Measurements from ENCODE around the gene NMU.
"Not testable (repeated sequence)": the region's sequence is repeated elsewhere in the genome, so short reads cannot be mapped to it uniquely, and the experiment has no call there.

Gene NMU, protein sequence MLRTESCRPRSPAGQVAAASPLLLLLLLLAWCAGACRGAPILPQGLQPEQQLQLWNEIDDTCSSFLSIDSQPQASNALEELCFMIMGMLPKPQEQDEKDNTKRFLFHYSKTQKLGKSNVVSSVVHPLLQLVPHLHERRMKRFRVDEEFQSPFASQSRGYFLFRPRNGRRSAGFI

DNA sequence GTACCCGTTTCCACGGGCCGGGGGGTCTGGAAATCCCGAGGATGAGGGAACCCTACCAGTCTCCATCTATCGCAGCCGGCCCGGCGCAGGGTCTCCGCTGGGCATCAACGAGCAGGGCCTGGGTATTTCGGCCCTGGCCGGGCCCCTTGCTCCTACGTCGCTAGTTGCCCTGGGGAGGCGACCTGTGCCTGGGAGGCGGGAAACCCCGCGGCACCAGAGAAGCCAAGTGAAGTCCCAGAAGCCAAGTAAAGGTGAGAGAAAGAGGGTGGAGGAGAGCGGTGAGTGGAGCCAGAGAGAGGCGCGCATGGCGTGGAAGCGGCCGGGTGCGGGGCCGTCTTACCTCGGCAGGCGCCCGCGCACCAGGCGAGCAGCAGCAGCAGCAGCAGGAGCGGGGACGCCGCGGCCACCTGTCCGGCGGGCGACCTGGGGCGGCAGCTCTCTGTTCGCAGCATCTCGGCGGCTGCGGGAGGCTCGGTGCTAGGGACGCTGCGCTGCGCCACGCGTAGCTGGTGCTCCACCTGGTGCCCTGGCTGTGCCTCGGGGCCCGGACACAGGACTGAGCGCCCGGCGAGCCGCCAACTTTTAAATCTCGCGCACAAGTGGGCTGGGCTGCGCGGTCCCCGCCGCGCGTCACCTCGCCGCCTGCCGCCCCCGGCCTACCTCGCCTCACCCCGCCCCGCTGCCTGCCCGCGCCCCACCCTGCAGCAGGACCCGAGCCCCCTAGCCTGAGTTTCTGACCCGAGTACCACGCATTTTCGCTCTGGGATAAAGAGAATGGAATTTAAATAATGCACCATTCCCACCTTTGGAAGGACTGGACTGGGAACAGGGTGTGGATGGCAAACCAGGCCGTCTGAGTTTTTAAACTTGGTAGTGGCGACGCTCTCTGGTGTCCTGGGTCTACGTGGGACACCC lies at the start of gene NMU:
TSS of gene NMU (minus strand) at position 558 of the 915 bp plus-strand sequence. CDS start at position 452, 106 bp downstream.
- DNase-seq (ENCODE audit: low spot score) = peak; percentile 29

DNA sequence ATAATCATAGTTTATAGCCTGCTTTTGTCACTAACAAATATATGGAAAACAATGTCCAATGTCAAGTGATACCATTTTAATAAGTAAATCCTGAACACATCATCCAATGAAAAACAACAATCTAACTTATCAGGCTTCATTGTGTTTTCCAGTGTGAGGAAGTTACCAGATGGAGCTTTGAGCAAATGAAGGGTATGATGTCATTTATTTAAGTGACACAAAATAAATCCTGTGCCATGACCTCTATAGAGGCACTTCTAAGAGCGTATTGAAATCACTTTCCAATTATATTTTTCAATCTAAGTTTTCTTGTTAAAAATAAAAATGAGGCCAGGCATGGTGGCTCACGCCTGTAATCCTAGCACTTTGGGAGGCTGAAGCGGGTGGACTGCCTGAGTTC lies 48.2 kb upstream of the NMU start:
- no peak for DNase-seq (ENCODE audit: low spot score)

DNA sequence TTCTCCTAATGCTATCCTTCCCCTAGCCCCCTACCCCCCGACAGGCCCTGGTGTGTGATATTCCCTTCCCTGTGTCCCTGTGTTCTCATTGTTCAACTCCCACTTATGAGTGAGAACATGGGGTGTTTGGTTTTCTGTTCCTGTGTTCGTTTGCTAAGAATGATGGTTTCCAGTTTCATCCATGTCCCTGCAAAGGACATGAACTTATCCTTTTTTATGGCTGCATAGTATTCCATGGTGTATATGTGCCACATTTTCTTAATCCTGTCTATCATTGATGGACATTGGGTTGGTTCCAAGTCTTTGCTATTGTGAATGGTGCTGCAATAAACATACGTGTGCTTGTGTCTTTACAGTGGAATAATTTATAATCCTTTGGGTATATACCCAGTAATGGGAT lies 46.7 kb upstream of the NMU start:
- not testable (repeated sequence) for DNase-seq (ENCODE audit: low spot score)

DNA sequence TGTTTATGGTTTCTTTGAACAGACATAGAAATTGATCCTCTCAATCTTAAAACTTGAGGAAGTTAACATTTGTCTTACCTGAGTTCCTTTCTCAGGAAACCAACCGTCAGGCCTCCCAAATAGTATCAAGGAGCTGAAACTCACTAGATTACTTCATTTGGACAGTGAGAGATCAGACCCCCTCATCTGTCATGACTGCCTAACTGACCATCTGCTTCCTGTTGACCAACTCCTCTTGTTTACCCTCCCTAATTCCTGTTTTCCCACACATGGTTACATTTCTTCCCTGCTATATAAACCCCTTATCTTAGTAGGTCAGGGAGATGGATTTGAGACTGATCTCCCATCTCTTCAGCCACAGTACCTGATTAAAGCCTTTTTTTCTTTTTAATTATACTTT lies 46.2 kb upstream of the NMU start:
- DNase-seq (ENCODE audit: low spot score) = no peak

DNA sequence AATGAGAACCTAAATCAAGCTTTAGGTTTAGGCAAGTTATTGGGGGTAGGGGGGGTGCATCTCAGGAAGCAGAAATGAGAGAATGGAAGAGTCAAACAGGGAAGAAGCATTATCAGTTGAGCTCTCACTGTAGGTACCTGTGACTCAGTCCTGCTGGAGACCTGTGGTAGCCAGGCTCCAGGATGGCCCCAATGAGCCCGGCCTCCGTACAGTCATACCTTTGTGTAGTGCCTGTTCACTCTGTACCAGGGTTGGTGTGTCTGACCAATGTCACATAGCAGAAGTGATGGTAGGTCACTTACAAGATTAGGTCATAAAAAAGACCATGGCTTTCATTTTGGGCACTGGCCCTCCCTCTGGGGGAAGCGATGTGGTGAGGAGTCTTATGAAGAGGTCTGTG lies 45.3 kb upstream of the NMU start:
- DNase-seq (ENCODE audit: low spot score) = no peak

DNA sequence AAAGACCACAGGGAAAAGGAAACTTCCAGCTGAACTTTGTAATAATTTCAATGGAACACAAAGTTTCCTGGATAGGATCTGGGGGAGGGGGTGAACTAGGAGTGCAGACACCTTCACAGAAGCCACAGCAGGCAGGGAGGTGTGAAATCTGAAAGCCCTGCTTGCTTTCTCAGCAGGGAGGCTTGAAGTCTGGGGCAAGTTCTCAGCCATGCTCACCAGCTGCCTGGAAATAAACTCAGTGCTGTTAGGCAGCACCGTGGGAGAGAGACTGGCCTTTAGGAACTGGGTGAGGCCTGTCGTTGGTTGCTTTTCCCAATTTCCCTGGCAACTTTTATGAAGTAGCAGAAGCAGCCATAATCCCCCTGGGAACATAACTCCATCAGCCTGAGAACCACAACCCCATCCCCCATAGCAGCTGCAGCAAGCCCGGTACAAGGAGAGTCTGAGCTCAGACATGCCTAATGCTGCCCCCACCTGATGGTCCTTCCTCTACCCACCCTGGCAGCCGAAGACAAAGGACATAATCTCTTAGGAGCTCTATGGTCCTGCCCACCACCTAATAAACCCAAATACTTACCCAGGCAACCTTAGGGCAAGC lies 39.2 kb upstream of the NMU start:
- no peak for DNase-seq (ENCODE audit: low spot score)

DNA sequence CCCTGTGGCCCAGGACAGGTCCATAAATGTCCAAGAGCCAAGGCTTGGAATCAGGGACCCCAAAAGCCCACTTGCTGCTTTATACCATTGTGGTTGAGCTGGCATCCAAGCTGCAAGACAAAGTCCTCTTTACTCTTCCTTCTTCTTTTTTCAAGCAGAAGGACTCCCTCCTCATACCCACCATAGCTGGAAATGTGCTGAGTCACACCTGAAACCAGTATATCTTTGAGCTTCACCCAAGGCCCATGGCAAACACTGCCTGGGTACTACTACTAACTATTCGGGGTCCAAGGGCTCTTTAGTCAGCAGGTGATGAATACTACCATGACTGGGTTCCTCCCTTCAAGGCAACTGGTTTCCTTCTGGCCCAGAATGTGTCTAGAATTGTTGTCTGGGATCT lies 37.3 kb upstream of the NMU start:
- no peak for DNase-seq (ENCODE audit: low spot score)

DNA sequence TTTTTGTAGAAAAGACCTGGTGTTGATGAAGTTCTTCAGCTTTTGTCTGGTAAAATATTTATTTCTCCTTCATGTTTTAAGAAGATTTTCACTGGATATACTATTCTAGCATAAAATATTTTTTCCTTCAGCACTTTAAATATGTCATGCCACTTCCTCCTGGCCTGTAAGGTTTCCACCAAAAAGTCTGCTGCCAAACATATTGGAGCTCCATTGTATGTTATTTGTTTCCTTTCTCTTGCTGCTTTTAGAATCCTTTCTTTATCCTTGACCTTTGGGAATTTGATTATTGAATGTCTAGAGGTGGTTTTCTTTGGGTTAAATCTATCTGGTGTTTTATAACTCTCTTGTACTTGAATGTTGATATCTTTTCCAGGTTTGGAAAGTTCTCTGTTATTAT lies 35.6 kb upstream of the NMU start:
- no peak for DNase-seq (ENCODE audit: low spot score)

DNA sequence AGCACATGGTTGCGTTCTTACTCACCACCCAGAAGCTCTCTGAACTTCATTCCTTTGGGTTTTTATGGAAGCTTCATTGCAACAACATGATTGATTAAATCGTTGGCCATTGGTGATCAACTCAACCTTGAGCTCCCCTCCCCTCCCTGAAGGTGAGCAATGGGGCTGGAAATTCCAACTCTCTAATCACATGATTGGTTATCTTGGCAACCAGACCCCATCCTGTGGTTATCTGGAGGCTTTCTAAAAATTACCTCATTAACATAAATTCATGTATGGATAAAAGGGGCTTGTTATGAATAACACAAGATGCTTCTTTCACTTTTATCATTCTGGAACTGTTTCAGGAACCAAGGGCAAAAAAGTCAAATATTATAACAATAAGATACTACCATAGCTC lies 34.6 kb upstream of the NMU start:
- DNase-seq (ENCODE audit: low spot score) = no peak

DNA sequence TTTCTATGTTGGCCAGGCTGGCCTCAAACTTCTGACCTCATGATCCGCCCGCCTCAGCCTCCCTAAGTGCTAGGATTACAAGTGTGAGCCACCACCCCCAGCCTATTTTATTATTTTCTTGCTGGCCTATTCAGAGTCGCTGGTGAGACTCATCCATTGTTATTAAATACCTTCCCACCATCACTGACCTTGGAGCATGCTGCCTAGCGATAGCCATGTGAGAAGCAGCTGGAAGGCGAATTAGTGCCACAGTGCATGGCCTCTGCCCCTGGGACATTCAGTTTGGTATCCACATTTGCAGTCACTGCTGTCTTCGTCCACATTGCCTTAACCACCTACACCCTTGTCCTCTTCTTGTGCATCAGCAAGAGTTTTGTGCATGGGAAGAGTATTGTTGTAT lies 32.4 kb upstream of the NMU start:
- DNase-seq (ENCODE audit: low spot score) = no peak

DNA sequence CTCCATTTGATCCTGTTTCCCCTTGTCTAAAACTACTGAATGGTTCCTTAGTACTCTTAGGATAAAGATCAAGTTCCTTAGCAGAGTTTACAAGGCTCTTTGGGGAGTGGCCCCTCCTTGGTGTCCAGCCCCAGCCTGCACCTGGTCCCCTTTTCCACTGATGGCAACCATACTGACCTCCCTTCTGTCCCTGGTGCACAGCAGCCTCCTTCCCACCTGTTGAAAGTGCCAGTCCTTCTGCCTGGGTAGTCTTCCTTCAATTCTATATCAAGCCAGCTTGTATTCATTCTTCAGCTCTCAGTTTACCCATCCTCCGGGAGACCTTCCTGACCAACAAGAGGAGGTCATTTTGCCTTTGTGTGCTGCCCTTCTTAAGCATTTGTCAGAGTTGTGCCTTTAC lies 30.4 kb upstream of the NMU start:
- no peak for DNase-seq (ENCODE audit: low spot score)

DNA sequence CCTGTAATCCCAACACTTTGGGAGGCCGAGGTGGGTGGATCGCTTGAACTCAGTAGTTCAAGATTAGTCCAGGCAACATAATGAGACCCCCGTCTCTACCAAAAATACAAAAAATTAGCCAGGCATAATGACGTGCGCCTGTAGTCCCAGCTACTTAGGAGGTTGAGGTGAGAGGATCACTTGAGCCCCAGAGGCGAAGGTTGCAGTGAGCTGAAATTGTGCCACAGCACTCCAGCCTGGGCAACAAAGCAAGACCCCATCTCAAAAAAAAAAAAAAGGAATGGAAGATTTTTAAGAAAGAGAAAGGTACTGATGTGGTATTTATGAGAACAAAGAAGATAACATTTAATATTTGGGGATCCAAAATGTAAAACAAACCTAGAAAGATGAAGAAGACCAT lies 27.0 kb upstream of the NMU start:
- DNase-seq (ENCODE audit: low spot score) = no peak

DNA sequence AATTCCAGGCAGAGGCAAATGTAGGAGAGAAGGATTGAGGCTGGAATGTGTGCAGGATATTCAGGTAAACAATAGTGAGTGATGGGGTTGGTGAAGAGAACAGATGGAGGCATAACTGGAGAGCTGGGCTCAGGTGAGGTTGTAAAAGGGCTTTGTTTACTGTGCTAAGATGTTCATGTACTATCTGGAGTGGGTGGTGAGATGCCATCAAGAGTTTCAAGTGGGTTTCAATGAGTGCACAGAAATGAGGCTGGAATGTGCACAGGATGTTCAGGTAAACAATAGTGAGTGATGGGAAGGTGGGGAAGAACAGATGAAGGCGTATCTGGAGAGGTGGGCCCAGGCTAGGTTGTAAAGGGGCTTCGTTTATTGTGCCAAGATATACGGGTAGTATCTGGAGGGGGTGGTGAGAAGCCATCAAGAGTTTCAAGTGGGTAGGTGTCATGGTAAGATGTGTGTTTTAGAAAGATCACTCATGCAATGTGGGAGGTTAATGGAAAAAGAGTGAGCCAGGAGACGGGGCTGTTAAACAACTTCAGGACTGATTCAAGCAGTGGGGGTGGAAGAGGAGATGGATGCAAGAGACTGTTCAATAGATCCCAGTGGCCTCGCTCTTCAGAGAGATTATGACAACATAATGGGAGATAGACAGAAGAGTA lies 25.4 kb upstream of the NMU start:
- no peak for DNase-seq (ENCODE audit: low spot score)

DNA sequence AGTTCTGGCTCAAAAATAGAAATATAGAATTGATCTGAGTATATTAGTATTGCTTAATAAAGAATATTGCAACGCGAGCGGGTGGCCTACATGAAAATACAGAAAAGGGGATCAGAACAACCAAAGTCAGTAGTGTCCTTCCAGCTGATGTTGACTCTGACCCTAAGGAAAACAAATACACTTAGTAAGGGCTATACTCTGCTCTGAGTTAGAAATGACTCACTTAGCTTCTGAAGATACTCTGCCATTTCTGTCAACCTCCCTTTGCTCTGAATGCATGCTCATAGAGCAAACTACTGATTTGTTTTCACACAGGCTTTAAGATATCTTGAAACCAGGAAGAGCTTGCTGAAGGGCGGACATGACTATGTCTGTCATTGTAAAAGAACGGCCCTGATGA lies 22.6 kb upstream of the NMU start:
- no peak for DNase-seq (ENCODE audit: low spot score)

DNA sequence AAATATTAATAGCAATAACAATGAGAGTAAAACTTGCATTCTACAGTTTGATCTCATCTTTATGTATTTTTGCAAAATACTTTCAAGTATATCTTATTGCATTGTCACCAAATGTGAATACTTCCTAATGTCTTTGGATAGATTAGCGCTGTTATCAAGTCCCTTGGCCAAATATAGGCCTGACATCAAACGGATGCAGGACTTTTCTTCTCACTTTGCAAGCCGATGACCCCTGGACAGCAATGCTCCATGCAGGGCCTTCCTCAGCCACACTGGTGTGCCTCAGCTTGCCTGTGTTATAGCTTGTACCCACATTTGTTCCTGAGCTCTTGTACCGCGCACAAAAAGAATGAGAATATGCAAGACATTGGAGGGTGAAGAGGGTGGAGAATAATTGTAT lies 18.0 kb upstream of the NMU start:
- no peak for DNase-seq (ENCODE audit: low spot score)

DNA sequence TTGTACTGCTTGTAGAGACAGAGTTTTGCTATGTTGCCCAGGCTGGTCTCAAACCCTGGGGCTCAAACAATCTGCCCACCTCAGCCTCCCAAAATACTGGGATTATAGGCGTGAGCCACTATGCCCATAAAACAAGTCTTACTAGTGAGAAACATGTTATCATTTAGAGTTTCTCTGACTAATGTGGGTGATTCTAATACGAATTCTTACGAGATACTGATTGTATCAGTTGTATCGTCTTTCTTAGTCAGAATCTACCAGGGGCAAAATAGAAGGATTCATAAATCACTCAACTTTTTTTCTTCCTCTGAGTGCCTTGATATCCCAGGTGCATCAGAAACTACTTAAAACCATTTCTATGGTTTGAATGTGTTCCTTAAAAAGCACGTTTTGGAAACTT lies 14.4 kb upstream of the NMU start:
- no peak for DNase-seq (ENCODE audit: low spot score)

DNA sequence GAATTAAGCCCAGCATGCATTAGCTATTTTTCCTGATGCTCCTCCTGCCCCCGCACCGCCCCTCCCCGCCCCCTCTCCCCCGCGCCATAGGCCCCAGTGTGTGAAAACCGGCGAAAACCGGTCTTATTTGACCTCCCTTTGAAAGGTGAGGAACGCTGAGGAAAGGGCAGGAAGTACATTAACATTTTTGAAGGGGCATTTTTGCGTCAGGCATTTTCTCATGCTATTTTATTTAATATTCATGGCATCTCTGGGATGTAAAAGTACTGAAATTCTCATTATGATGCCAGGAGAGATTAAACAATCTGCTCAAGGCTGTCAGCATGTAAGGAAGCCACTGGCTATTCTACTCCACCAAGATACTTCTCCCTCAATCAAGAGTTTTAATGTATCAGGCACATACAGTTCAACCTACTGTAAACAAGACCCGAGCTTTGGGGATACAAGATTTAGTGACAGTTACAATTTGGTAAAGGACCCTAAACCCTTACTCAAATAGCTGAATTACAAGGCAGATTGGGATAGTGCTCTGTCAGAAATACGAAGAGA lies 1.2 kb upstream of the NMU start:
- no peak for DNase-seq (ENCODE audit: low spot score)

DNA sequence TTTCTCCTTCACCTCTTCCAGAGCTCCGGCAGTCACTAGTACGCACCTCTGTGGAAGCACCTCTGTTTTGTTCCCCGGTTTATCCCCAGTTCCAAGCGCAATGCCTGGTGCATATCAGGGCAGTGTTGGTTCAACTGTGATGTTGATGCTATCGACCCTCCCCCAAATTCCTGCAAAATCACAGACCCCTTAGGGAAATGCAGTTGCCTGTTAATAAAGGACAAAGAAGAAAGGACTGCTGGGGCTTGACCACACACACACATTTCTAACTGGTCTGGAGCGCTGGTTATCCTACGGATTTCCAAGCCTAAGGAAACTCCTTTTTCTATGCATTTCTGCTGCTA lies 530 bp upstream of the NMU start:
- DNase-seq (ENCODE audit: low spot score) = no peak

DNA sequence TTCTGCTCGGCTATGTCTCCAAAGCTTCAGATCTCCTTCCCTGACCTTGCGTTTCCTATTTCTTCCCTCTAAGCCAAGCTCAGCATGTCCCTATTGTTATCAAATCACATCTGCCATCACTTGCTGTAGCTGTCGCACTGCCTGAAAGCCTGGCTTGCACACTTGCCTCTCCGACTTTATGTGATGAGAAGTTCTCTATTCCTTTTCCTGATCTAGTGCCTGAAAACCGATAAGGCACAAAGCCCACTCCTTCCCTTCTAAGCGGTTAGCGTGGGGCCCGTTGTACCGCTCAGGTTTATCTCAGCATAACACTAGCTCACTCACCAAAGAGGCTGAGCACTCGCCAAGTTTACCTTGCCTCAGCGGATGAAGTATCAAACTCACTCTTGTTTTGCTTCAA lies 816 bp downstream of the NMU start:
- no peak for DNase-seq (ENCODE audit: low spot score)

DNA sequence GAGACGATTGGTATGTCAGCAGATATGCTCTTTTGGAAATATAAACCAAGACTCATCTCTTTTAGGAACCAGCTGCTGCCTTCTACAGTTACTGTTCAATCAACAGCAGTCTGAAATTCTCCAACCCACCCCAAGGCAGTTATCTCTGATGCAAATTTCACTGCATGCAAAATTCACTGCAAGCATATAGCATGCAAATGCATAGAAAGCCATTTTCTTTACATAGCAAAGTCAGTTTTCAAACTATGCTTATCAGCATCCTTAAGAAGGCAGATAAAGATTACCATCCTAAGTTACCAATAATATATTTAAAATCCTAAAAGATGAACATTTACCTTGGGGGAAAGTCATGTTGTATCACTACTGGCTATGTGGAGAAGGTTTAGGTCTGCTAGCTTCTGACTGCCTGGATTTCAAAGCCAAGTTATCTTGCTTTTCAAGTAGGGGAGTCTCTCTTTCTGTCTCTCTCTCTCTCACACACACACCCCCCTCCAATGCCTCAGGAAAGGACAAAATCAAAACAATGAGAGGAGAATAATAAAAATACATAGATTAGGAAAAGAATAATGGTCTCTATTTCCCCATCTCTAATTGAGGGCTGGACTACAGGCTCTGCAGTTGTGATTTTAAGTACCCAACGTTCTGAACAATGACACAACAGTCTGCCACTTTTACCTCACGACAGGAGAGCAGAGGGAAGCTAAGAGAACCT lies 1.5 kb downstream of the NMU start:
- no peak for DNase-seq (ENCODE audit: low spot score)

DNA sequence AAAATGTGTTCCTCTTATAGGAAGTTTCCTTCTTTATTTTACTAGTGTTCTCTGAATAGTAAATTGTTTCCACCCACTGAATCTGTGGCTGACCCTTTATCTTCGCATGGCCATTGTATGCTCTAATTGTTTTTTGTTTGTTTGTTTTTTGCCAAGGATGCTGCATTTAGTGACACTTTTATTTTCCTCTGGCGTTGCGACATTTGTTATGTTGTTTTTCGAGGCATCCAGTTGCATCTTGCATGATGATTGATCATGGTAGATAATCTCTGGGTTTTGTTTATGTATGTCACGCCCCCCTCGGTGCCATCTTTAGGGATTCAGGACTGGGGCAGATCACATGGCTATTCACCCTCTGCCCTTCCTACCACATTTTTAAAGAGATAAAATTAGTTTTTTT lies 2.2 kb downstream of the NMU start:
- no peak for DNase-seq (ENCODE audit: low spot score)

DNA sequence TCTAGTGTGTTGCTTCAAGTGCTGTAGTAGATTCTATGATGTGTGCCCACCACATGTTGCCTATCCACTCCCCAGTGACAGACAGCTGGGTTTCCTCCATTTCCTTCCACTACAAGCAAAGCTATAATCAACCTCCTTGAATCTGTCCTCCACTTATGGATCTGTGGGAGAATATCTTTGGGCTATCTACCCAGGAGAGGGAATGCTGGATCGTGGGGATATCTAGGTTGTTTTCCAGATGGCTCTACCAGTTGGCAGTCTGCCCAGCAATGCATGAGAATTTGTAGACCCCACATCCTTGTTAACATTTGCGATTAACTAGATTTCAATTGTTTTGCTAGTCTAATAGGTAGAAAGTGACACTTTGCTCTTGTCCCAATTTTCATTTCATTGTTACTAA lies 10.3 kb downstream of the NMU start:
- DNase-seq (ENCODE audit: low spot score) = no peak

Measured in activated CD4-positive, alpha-beta T cell treated with anti-CD3 and anti-CD28 coated beads, Interleukin-2, Interleukin-4, amounts not matched to agents 100 ng/mL and 50 ng/mL, durations not matched to agents 16 hours and 8 hours (primary cell).